ENCODE results near the gene PRUNE1.

DNA sequence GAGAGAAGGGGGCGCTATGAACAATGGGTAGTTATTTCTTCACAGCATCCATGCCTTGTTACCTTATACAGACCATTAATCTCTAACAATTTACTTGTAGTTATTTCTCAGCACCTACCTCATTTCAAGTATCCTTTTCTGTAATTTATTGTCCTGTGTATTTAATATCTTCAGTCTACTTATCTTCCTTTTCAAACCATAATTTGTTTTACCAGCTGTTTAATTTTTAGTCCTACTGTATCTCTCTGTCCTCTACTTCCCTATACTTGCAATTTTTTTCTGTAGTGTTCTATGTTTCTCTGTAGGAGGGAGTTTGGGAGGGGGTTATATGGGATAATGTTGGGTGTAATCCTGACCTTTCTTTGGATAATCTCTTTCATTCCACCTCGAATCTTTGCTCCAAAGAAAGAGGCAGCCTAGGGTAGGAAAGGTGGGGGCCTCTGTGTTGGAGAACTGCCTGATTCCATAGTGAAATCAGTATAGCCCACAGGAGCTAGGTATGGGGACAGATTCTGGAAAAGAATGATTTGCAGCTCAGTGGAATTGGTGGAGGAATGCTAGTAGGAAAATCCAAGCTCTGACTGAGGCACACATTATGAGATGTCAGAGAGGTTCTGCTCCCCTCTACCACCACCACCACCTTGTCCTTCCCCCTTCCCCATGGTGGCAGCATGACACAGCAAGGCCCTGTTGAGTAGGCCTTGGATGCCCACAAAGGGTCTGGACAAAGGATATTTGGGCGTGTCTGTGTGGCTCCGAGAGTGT is 52.6 kb downstream of the PRUNE1 start:
- TF ChIP-seq, protein P1, sequence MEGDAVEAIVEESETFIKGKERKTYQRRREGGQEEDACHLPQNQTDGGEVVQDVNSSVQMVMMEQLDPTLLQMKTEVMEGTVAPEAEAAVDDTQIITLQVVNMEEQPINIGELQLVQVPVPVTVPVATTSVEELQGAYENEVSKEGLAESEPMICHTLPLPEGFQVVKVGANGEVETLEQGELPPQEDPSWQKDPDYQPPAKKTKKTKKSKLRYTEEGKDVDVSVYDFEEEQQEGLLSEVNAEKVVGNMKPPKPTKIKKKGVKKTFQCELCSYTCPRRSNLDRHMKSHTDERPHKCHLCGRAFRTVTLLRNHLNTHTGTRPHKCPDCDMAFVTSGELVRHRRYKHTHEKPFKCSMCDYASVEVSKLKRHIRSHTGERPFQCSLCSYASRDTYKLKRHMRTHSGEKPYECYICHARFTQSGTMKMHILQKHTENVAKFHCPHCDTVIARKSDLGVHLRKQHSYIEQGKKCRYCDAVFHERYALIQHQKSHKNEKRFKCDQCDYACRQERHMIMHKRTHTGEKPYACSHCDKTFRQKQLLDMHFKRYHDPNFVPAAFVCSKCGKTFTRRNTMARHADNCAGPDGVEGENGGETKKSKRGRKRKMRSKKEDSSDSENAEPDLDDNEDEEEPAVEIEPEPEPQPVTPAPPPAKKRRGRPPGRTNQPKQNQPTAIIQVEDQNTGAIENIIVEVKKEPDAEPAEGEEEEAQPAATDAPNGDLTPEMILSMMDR (conservative IDR thresholded peaks at IDR 0.05): no peak
- TF ChIP-seq EZH2 (IDR thresholded peaks at IDR 0.05; ENCODE audit: low read depth): no peak
